Measurements from ENCODE around the gene SCCPDH.

The SCCPDH gene

DNA sequence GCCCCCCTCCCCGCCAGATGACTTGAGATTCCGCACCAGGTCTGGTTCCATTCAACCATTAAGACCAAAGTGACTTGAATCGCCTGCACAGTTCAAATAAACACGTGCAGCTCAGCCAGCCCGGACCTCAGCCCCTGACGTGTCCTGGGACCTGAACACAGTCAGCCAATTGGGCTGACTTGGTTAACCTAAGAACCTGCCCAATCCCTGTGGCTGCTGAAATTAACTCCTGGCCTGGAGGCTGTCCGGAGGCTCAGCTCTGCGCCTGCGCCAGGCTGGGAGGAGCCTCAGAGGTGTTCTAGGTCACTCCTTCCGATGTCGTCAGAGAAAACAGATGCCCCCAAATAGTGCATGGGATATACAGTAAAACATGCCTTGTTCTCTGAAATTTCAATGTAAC lies 73.4 kb downstream of the SCCPDH start:
- WGBS (ENCODE audit: extremely low coverage, insufficient coverage, insufficient read length) = no CpG with 5 or more reads among the region's 11 CpGs

GRCh38 chr1:246798107-246798506 lies 73.9 kb downstream of the SCCPDH start:
- Histone ChIP-seq H4K8ac (ENCODE audit: low read depth, low read length) (no peak overlapping the region), H3K14ac (ENCODE audit: low read length) (no peak overlapping the region), H3K27ac (ENCODE audit: low read depth, low read length) (no peak overlapping the region), H3K4ac (ENCODE audit: low read depth, low read length) (no peak overlapping the region), H3K4me2 (ENCODE audit: low read length) (no peak overlapping the region), H2AK5ac (ENCODE audit: low read length) (no peak overlapping the region), H4K91ac (ENCODE audit: low read depth, low read length) (no peak overlapping the region), H3K4me3 (ENCODE audit: low read depth, low read length) (no peak overlapping the region), H3K79me1 (ENCODE audit: low read length) (no peaks in the 10 kb centered on the region), H3K36me3 (ENCODE audit: control insufficient read depth in 1 of 2, insufficient read depth in 2 of 2, low read length in 2 of 2) (no peaks in the 10 kb centered on the region), H3K9me3 (ENCODE audit: insufficient read depth, low read depth, low read length) (no peaks in the 10 kb centered on the region), H3K9ac (ENCODE audit: low read length) (no peak overlapping the region), H3K27me3 (ENCODE audit: insufficient read depth, low read length) (no peaks in the 10 kb centered on the region), H2AFZ (ENCODE audit: insufficient read depth, low read length, poor library complexity) (no peak overlapping the region), H3K4me1 (ENCODE audit: control insufficient read depth in 1 of 2, insufficient read depth in 2 of 2, low read length in 2 of 2) (peaks cover 7% of the 10 kb centered on the region in 2 experiments), H2BK12ac (ENCODE audit: low read length) (no peak overlapping the region), H3K18ac (ENCODE audit: low read length) (no peak overlapping the region), H2BK120ac (ENCODE audit: insufficient read depth, low read length, poor library complexity) (no peak overlapping the region), H3K23ac (ENCODE audit: low read length) (no peak overlapping the region), H4K12ac (ENCODE audit: low read depth, low read length) (no peak overlapping the region), H2BK5ac (ENCODE audit: low read depth, low read length, poor library complexity) (no peak overlapping the region), H3K79me2 (ENCODE audit: control insufficient read depth, insufficient read depth, low read length, poor library complexity) (no peaks in the 10 kb centered on the region)
- no peak for DNase-seq
- no CpG with 5 or more reads among the region's 4 CpGs for WGBS (ENCODE audit: extremely low coverage, insufficient coverage, insufficient read length)

More for the DNA sequence above, 73.4 kb downstream of the SCCPDH start:
- Histone ChIP-seq H3K79me2 (ENCODE audit: control insufficient read depth, insufficient read depth, low read length, poor library complexity) (no peaks in the 10 kb centered on the region), H3K4me1 (ENCODE audit: control insufficient read depth in 1 of 2, insufficient read depth in 2 of 2, low read length in 2 of 2) (peaks cover 7% of the 10 kb centered on the region in 2 experiments), H2BK12ac (ENCODE audit: low read length) (no peak overlapping the region), H3K18ac (ENCODE audit: low read length) (no peak overlapping the region), H3K14ac (ENCODE audit: low read length) (no peak overlapping the region), H3K36me3 (ENCODE audit: control insufficient read depth in 1 of 2, insufficient read depth in 2 of 2, low read length in 2 of 2) (no peaks in the 10 kb centered on the region), H4K12ac (ENCODE audit: low read depth, low read length) (no peak overlapping the region), H3K9ac (ENCODE audit: low read length) (no peak overlapping the region), H4K8ac (ENCODE audit: low read depth, low read length) (no peak overlapping the region), H2AFZ (ENCODE audit: insufficient read depth, low read length, poor library complexity) (no peak overlapping the region), H3K27me3 (ENCODE audit: insufficient read depth, low read length) (no peaks in the 10 kb centered on the region), H2AK5ac (ENCODE audit: low read length) (no peak overlapping the region), H3K79me1 (ENCODE audit: low read length) (no peaks in the 10 kb centered on the region), H3K23ac (ENCODE audit: low read length) (no peak overlapping the region), H3K9me3 (ENCODE audit: insufficient read depth, low read depth, low read length) (no peaks in the 10 kb centered on the region), H4K91ac (ENCODE audit: low read depth, low read length) (no peak overlapping the region), H3K4ac (ENCODE audit: low read depth, low read length) (no peak overlapping the region), H3K27ac (ENCODE audit: low read depth, low read length) (no peak overlapping the region), H3K4me2 (ENCODE audit: low read length) (no peak overlapping the region), H3K4me3 (ENCODE audit: low read depth, low read length) (no peak overlapping the region), H2BK5ac (ENCODE audit: low read depth, low read length, poor library complexity) (no peak overlapping the region), H2BK120ac (ENCODE audit: insufficient read depth, low read length, poor library complexity) (no peak overlapping the region)
- DNase-seq = peak; percentile 59 to 61

GRCh38 chr1:246798606-246799496 lies 74.6 kb downstream of the SCCPDH start:
- no peak overlapping the region for H2BK120ac ChIP-seq (ENCODE audit: insufficient read depth, low read length, poor library complexity)
- H3K4me1 ChIP-seq (ENCODE audit: control insufficient read depth in 1 of 2, insufficient read depth in 2 of 2, low read length in 2 of 2) = peaks cover 7% of the 10 kb centered on the region in 2 experiments
- no peak overlapping the region for H3K9ac ChIP-seq (ENCODE audit: low read length)
- no peak overlapping the region for H3K4me3 ChIP-seq (ENCODE audit: low read depth, low read length)
- no peak overlapping the region for H3K4me2 ChIP-seq (ENCODE audit: low read length)
- H4K91ac ChIP-seq (ENCODE audit: low read depth, low read length) = no peak overlapping the region
- H3K9me3 ChIP-seq (ENCODE audit: insufficient read depth, low read depth, low read length) = no peaks in the 10 kb centered on the region
- no peak overlapping the region for H4K12ac ChIP-seq (ENCODE audit: low read depth, low read length)
- no peaks in the 10 kb centered on the region for H3K27me3 ChIP-seq (ENCODE audit: insufficient read depth, low read length)
- WGBS (ENCODE audit: extremely low coverage, insufficient coverage, insufficient read length) = no CpG with 5 or more reads among the region's 22 CpGs
- no peaks in the 10 kb centered on the region for H3K79me1 ChIP-seq (ENCODE audit: low read length)
- no peaks in the 10 kb centered on the region for H3K79me2 ChIP-seq (ENCODE audit: control insufficient read depth, insufficient read depth, low read length, poor library complexity)
- H3K36me3 ChIP-seq (ENCODE audit: control insufficient read depth in 1 of 2, insufficient read depth in 2 of 2, low read length in 2 of 2) = no peaks in the 10 kb centered on the region
- H3K27ac ChIP-seq (ENCODE audit: low read depth, low read length) = no peak overlapping the region
- H2AFZ ChIP-seq (ENCODE audit: insufficient read depth, low read length, poor library complexity) = no peak overlapping the region
- H3K23ac ChIP-seq (ENCODE audit: low read length) = no peak overlapping the region
- H2BK12ac ChIP-seq (ENCODE audit: low read length) = no peak overlapping the region
- H3K18ac ChIP-seq (ENCODE audit: low read length) = no peak overlapping the region
- no peak overlapping the region for H2BK5ac ChIP-seq (ENCODE audit: low read depth, low read length, poor library complexity)
- H2AK5ac ChIP-seq (ENCODE audit: low read length) = no peak overlapping the region
- DNase-seq = no peak
- no peak overlapping the region for H3K4ac ChIP-seq (ENCODE audit: low read depth, low read length)
- no peak overlapping the region for H3K14ac ChIP-seq (ENCODE audit: low read length)
- H4K8ac ChIP-seq (ENCODE audit: low read depth, low read length) = no peak overlapping the region

- H3K4me1 ChIP-seq (ENCODE audit: control insufficient read depth in 1 of 2, insufficient read depth in 2 of 2, low read length in 2 of 2) = peaks cover 0 to 2% of the 10 kb centered on the region in 2 experiments
- H3K18ac ChIP-seq (ENCODE audit: low read length) = no peak overlapping the region
- no peaks in the 10 kb centered on the region for H3K79me2 ChIP-seq (ENCODE audit: control insufficient read depth, insufficient read depth, low read length, poor library complexity)
- H3K27ac ChIP-seq (ENCODE audit: low read depth, low read length) = no peak overlapping the region
- DNase-seq = no peak
- no CpG with 5 or more reads among the region's 3 CpGs for WGBS (ENCODE audit: extremely low coverage, insufficient coverage, insufficient read length)
- H2BK5ac ChIP-seq (ENCODE audit: low read depth, low read length, poor library complexity) = no peak overlapping the region
- no peak overlapping the region for H4K8ac ChIP-seq (ENCODE audit: low read depth, low read length)
- H3K23ac ChIP-seq (ENCODE audit: low read length) = no peak overlapping the region
- no peak overlapping the region for H4K91ac ChIP-seq (ENCODE audit: low read depth, low read length)
- H2BK12ac ChIP-seq (ENCODE audit: low read length) = no peak overlapping the region
- H2AFZ ChIP-seq (ENCODE audit: insufficient read depth, low read length, poor library complexity) = no peak overlapping the region
- H3K4me2 ChIP-seq (ENCODE audit: low read length) = no peak overlapping the region
- H3K9me3 ChIP-seq (ENCODE audit: insufficient read depth, low read depth, low read length) = no peaks in the 10 kb centered on the region
- no peaks in the 10 kb centered on the region for H3K79me1 ChIP-seq (ENCODE audit: low read length)
- H3K9ac ChIP-seq (ENCODE audit: low read length) = no peak overlapping the region
- no peak overlapping the region for H2AK5ac ChIP-seq (ENCODE audit: low read length)
- H2BK120ac ChIP-seq (ENCODE audit: insufficient read depth, low read length, poor library complexity) = no peak overlapping the region
- no peak overlapping the region for H3K4ac ChIP-seq (ENCODE audit: low read depth, low read length)
- H3K14ac ChIP-seq (ENCODE audit: low read length) = no peak overlapping the region
- H3K27me3 ChIP-seq (ENCODE audit: insufficient read depth, low read length) = no peaks in the 10 kb centered on the region
- H3K36me3 ChIP-seq (ENCODE audit: control insufficient read depth in 1 of 2, insufficient read depth in 2 of 2, low read length in 2 of 2) = no peaks in the 10 kb centered on the region
- no peak overlapping the region for H3K4me3 ChIP-seq (ENCODE audit: low read depth, low read length)
- H4K12ac ChIP-seq (ENCODE audit: low read depth, low read length) = no peak overlapping the region
These were observed 76.1 kb downstream of the SCCPDH start for GRCh38 chr1:246800356-246800755.

Measured in trophoblast cell (in vitro differentiated cells and primary cell).